Right lobe of liver (tissue), 4 donors: ENCODE measurements around the gene GNPDA1.

Experiments
- CTCF ChIP-seq, 4 donors: fragments of 200-600 bp in 3 of 4; fragments of 450-650 bp in 1 of 4; IDR thresholded peaks; one replicate each; pipeline versions ENCODE4 v1.5.1 to v1.8.0; 2016 to 2022; ENCODE audit warnings: antibody characterized with exemption in 4 of 4, mild to moderate bottlenecking in 2 of 4
- POLR2A ChIP-seq: fragments of 450-650 bp; IDR thresholded peaks from one replicate; pipeline ENCODE4 v1.6.1; 2017; ENCODE audit warnings: antibody characterized with exemption, mild to moderate bottlenecking
- donor health status: DM: no; HTN: no; CAD: no.
- donor health status: DM: no; HTN: no; CAD: no.
- donor health status: DM: no; HTN: yes; CAD: no.

GRCh38 chr5:142057697-142058056 lies 44.9 kb upstream of the GNPDA1 start:
- no peak for TF ChIP-seq CTCF (IDR thresholded peaks at IDR 0.05)
- no peak for TF ChIP-seq POLR2A
